Measurements from ENCODE around the gene BNIP2. TPM values are rescaled to one million over a fixed set of nuclear protein-coding genes. Genes with fewer than 3 reads are reported as not detected.

The BNIP2 gene, protein sequence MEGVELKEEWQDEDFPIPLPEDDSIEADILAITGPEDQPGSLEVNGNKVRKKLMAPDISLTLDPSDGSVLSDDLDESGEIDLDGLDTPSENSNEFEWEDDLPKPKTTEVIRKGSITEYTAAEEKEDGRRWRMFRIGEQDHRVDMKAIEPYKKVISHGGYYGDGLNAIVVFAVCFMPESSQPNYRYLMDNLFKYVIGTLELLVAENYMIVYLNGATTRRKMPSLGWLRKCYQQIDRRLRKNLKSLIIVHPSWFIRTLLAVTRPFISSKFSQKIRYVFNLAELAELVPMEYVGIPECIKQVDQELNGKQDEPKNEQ
- total RNA-seq (2016; rRNA removed; fragmentation: Illumina TruSeq; extraction: Trizol): 55.1 and 57.6 TPM in 2 replicates
- 14.7 and 15.0 TPM in 2 replicates for total RNA-seq (2016; cell fraction: cytosol; rRNA removed; fragmentation: Illumina TruSeq; extraction: Trizol; ENCODE audit: low read depth)
- total RNA-seq (2016; cell fraction: insoluble cytoplasmic fraction; rRNA removed; fragmentation: Illumina TruSeq; extraction: Trizol): 53.0 and 56.3 TPM in 2 replicates
- total RNA-seq (2016; cell fraction: membrane; rRNA removed; fragmentation: Illumina TruSeq; extraction: Trizol): 19.6 and 21.1 TPM in 2 replicates
- 59.8 and 62.4 TPM in 2 replicates for total RNA-seq (2016; cell fraction: nucleus; rRNA removed; fragmentation: Illumina TruSeq; extraction: Trizol)
- polyA plus RNA-seq (2011; rRNA removed): 11.9 and 17.4 TPM in 2 replicates
- polyA plus RNA-seq (2011; cell fraction: cytosol; rRNA removed): 15.1 and 17.3 TPM in 2 replicates
- polyA plus RNA-seq (2011; cell fraction: nucleus; rRNA removed): 20.7 and 22.5 TPM in 2 replicates
- polyA plus RNA-seq (2012): 24.1 and 27.1 TPM in 2 replicates
- 3.1 and 4.4 TPM in 2 replicates for polyA plus RNA-seq (2016; cell fraction: cytosol; fragmentation: Illumina TruSeq; extraction: Trizol; ENCODE audit: low read depth)
- polyA plus RNA-seq (2016; cell fraction: insoluble cytoplasmic fraction; fragmentation: Illumina TruSeq; extraction: Trizol; ENCODE audit: low read depth): 39.2 and 39.8 TPM in 2 replicates
- 11.3 and 11.4 TPM in 2 replicates for polyA plus RNA-seq (2016; cell fraction: membrane; fragmentation: Illumina TruSeq; extraction: Trizol; ENCODE audit: low read depth)
- 64.4 and 67.5 TPM in 2 replicates for polyA plus RNA-seq (2016; cell fraction: nucleus; fragmentation: Illumina TruSeq; extraction: Trizol; ENCODE audit: insufficient read depth, low read depth)
- polyA minus RNA-seq (2011; rRNA and poly(A)+ RNA removed; ENCODE audit: low replicate concordance): 5.2 and 8.2 TPM in 2 replicates
- 27.3 and 28.5 TPM in 2 replicates for polyA minus RNA-seq (2011; cell fraction: cytosol; rRNA and poly(A)+ RNA removed)
- polyA minus RNA-seq (2011; cell fraction: nucleus; rRNA and poly(A)+ RNA removed): 69.1 and 79.8 TPM in 2 replicates
- percentile 94 among the genes with signal in this experiment for Bru-seq, nascent RNA
- BruChase-seq, experiment 1, labeled RNA remaining after a 6-hour chase: percentile 97 among the genes with signal in this experiment
- BruChase-seq, experiment 2, labeled RNA remaining after a 2-hour chase: percentile 97 among the genes with signal in this experiment
- long read RNA-seq, experiment 1, full-length matches to known transcripts: 45 of 62 reads
- long read RNA-seq, experiment 1, partial matches to known transcripts: 3 of 62 reads
- long read RNA-seq, experiment 1, other reads (novel, unspliced or antisense): 14 of 62 reads
- long read RNA-seq, experiment 2, full-length matches to known transcripts: 10 of 61 reads
- long read RNA-seq, experiment 2, partial matches to known transcripts: 0 of 61 reads
- long read RNA-seq, experiment 2, other reads (novel, unspliced or antisense): 51 of 61 reads

DNA sequence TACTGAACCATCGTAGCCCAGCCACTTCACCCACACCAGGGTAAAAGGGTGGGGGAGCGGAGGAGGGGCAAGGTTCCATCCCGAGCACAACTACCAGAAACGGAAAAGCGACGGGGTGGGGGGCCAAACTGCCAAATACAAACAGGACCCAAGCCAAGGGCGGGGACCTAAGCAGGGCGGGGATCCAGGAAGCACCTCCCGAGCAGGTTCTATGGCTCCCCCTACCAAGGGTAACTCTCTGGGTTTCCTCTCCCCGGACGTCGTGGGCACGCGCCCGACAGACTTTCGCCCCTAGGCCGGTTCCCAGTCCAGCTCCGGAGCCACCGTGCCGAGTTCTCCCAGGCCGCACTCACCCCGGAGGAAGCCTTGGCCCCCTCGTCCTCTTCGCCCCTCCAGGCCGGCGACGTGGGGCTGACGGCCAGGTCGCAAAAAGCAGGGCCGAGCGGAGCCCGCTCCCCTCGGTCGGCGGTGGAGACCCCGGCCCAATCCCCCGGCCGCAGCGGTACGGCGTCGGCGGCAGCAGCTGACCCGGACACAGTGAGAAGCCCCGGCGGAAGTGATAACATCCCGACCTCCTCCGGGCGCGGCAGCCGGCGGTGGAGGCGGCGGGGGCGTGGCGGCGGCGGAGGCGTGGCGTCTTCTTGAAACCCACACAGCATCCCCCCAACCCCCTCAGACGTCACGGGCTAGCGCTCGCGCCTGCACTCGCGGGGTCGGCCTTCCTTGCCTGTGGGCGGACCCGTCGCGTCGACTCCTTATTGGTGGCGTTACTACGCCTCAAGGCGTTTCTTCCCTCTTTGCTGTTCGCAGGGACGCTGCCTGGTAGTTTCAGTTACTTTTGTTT lies at the start of gene BNIP2:
Gene BNIP2 (minus strand): TSS at position 539 of the 844 bp plus-strand sequence. CDS start 6,863 bp downstream, outside the sequence.
- intact Hi-C loops (cut with micrococcal nuclease; ENCODE audit: unreplicated experiment): loop anchor here (2.0 kb wide), 1 partner anchor 790 kb away; the partner anchor contains the start of gene ICE2
- in situ Hi-C loops (cut with HindIII; ENCODE audit: extremely low pct_ligation_motif_present, low pct_unique_long_range_greater_than_20kb): loop anchor here (25.0 kb wide), 1 partner anchor 773 kb away; no protein-coding TSS in a partner anchor
- POLR2A ChIA-PET: interaction anchor here (0.6 to 2.5 kb wide), 7 partner anchors 8 to 709 kb away, joined by 3 to 17 read pairs (median 5); partner anchors contain the start of genes GCNT3 and GTF2A2
- no TSS peak for BruUV-seq (replicated peaks)
- ATAC-seq: peak; percentile 94
- Histone ChIP-seq H3K9ac (ENCODE audit: insufficient read depth, low read depth, low read length) (peak within 1 kb of the TSS; percentile 97), H2AFZ (ENCODE audit: low read length) (peak within 1 kb of the TSS; percentile 8), H3K9me3 (ENCODE audit: low read length) (no peaks in the 10 kb centered on the region), H3K4me2 (ENCODE audit: low read depth, low read length) (peak within 1 kb of the TSS; percentile 93), H3K4me3 (replicated peaks in 1 of 3; ENCODE audit: insufficient read depth in 1 of 3, low read depth in 2 of 3, low read length in 3 of 3) (peak within 1 kb of the TSS; percentile 79 to 98 (median 94)), H3K27ac (ENCODE audit: extremely low read length, insufficient read depth, low read length) (peak within 1 kb of the TSS; percentile 98), H3K27me3 (ENCODE audit: control insufficient read depth in 1 of 2, insufficient read depth in 2 of 2, low read length in 2 of 2) (no peaks in the 10 kb centered on the region; a peak in 2 of 5 replicates), H3K4me1 (ENCODE audit: insufficient read depth, low read length) (peaks cover 53% of the 10 kb centered on the region), H4K20me1 (ENCODE audit: insufficient read depth, low read length) (peaks cover 31% of the 10 kb centered on the region), H3K36me3 (replicated peaks in 1 of 2; ENCODE audit: control insufficient read depth in 1 of 2, insufficient read depth in 2 of 2, low read length in 2 of 2) (peaks cover 2 to 7% of the 10 kb centered on the region in 2 experiments; a peak in 3 of 5 replicates), H3K79me2 (ENCODE audit: insufficient read depth, low read length) (peaks cover 47% of the 10 kb centered on the region)
- DNase-seq (ENCODE audit: low spot score): peak; percentile 93
- peak; percentile 75 for FAIRE-seq
- under 1% methylated on average over 27 of the region's 78 CpGs for WGBS (ENCODE audit: low lambda C conversion rate)
- CTCF ChIA-PET (ENCODE audit: low intra/inter-chr PET ratio, low total read pairs): no interaction called here
- no peak; the same call in 1 of the 2 replicates for TF ChIP-seq AHR (CRISPR knock-in tag; IDR thresholded peaks at IDR 0.05)
- no peak for TF ChIP-seq HNRNPH1 (optimal IDR thresholded peaks at IDR 0.05; ENCODE audit: low read depth, low read length)
- peak; percentile 74; the same call in 1 of the 2 replicates for TF ChIP-seq DR1 (CRISPR knock-in tag; IDR thresholded peaks at IDR 0.05)
- TF ChIP-seq SMC3 (IDR thresholded peaks at IDR 0.05; ENCODE audit: low read length): no peak
- no peak for TF ChIP-seq NFE2L1 (CRISPR knock-in tag; IDR thresholded peaks at IDR 0.05; ENCODE audit: borderline replicate concordance)
- TF ChIP-seq ATF1 (CRISPR knock-in tag; IDR thresholded peaks at IDR 0.05): no peak
- TF ChIP-seq FOXC1 (CRISPR knock-in tag; IDR thresholded peaks at IDR 0.05; ENCODE audit: borderline replicate concordance): peak; percentile 72; the same call in 1 of the 2 replicates
- TF ChIP-seq, protein P1, sequence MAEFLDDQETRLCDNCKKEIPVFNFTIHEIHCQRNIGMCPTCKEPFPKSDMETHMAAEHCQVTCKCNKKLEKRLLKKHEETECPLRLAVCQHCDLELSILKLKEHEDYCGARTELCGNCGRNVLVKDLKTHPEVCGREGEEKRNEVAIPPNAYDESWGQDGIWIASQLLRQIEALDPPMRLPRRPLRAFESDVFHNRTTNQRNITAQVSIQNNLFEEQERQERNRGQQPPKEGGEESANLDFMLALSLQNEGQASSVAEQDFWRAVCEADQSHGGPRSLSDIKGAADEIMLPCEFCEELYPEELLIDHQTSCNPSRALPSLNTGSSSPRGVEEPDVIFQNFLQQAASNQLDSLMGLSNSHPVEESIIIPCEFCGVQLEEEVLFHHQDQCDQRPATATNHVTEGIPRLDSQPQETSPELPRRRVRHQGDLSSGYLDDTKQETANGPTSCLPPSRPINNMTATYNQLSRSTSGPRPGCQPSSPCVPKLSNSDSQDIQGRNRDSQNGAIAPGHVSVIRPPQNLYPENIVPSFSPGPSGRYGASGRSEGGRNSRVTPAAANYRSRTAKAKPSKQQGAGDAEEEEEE (CRISPR knock-in tag; IDR thresholded peaks at IDR 0.05; ENCODE audit: borderline replicate concordance): no peak
- TF ChIP-seq ZNF331 (CRISPR knock-in tag; IDR thresholded peaks at IDR 0.05): 0 out of 2 replicates have a peak, but pooled peaks have one; percentile 9
- TF ChIP-seq ZNF670 (CRISPR knock-in tag; IDR thresholded peaks at IDR 0.05; ENCODE audit: borderline replicate concordance): peak; percentile 70; the same call in 1 of the 2 replicates
- TF ChIP-seq, protein P2, sequence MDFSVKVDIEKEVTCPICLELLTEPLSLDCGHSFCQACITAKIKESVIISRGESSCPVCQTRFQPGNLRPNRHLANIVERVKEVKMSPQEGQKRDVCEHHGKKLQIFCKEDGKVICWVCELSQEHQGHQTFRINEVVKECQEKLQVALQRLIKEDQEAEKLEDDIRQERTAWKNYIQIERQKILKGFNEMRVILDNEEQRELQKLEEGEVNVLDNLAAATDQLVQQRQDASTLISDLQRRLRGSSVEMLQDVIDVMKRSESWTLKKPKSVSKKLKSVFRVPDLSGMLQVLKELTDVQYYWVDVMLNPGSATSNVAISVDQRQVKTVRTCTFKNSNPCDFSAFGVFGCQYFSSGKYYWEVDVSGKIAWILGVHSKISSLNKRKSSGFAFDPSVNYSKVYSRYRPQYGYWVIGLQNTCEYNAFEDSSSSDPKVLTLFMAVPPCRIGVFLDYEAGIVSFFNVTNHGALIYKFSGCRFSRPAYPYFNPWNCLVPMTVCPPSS (IDR thresholded peaks at IDR 0.05): no peak
- TF ChIP-seq KAT8 (CRISPR knock-in tag; IDR thresholded peaks at IDR 0.05): peak; percentile 94
- TF ChIP-seq ADNP (CRISPR knock-in tag; IDR thresholded peaks at IDR 0.05): no peak
